Stimulated activated CD4-positive, alpha-beta T cell treated with anti-CD3 and anti-CD28 coated beads, Interleukin-2, amount 100 ng/mL, for 48 hours (primary cell): ENCODE data around the gene TMIE.

Source experiments
- DNase-seq, 2 donors: peaks; one replicate each; pipeline ENCODE4 v3.0.0-alpha.2; 2020

Gene TMIE

DNA sequence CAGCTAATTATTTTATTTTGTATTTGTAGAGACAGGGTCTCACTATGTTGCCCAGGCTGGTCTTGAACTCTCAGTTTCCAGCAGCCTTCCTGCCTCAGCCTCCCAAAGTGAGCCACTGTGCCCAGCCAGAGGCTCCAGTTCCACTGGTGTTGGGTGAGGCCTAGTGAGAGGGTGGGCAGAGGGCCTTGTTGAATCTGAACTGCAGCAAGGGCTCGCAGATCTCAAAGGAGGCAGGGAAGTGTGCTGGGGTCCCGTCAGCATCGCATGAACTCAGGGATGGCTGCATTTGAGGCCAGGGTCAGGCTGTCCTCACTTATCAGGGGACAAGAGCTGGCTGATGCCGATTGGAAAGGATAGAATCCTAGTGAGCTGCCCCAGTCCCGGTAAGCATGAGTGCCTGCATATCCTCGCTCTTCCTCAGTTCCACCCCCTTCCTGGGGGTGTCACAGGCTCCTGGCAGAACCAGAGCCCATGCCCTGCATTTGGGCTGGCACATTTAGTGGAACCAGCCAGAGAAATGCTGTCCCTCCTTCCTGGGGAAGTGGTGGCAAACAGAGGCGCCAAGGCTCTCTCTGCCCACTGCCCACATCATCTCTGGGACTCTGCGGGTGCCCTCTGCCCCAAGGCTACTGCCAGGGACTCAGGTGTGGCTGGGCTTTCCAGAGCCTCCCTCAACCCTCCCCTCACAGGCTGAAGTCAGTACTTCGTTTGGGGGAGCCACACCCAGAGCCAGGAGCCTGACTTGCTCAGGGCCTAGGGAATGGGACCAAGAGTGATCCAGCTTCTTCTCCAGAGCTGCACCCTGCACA lies 31.8 kb upstream of the TMIE start:
- no peak for DNase-seq

DNA sequence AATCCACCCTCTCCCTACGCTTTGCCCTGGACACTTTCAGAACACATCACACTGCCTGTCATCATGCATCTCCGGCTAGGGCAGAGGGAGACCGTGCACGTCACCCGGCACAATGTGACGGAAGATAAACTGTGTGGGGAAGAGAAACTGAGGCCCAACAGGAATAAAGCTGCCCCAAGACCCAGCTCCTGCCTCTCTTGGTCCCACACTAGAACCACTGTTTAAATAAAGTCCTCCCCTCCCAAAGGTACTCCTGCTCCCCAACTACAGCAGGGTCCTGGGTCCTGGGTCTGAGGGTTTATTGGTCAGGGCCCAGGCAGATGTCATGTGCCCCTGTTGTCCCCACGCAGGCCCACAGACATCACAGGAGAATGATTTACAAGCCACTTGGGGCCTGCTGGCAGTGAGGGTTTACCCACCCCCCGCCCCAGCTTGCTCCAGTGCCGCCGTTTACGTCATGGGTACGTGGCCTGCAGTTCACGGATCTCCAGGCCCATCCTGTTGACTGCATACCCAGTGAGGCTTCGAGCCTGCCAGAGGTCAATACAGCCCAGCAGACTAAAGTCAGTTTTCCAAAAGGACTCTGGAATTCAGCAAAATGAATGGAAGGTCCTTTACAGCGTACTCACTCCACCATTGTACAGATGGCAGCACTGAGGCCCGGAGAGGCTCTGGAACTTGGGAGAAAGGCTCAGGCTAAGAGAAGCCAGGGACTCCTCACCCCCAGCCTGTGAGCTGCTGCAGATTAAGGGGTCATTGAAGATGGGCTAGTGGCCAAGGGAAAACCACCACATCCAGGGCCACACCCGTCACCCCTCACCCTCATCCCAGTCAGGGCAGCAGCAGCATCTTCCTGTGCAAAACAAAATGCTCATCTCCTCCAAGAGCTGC lies 30.9 kb upstream of the TMIE start:
- DNase-seq: no peak

- no peak for DNase-seq
These were observed 30.2 kb upstream of the TMIE start for GRCh38 chr3:46670891-46671427.

DNA sequence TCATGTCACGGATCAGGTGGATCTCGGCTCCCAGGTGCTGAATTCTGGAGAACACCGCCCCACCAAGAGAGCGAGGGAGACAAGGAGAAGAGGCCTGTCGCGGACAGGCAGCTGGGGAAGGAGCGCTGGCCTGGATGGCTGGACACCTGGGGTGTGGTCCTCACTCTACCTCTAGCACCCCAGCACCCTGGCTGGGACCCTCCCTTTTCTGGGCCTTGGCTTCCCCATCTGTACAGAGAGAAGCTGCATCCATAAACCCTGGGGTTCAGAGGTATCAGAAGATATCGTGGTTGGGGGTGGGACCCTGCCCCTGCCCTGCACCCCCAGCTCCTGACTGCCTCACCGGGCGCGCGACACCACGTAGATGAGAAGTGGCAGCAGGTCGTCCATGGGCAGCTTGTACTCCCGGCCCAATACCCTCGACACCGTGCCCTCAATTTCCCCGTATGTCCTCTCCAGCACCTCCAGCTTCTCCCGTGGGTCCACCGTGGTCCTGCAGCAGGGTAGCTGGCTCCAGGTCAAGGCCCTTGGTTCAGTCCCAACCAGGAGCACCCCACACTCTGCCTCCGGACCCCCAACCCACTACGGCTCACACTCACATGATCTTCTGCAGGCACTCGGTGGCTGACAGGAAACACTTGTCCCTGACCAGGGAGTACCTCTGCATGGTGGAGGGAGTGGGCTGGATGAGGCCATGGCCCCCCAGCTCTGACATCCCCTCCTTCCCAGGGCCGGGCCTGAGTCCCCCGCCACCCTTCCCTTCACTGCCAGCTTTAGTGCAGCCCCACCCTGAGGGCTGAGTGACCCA lies 29.4 kb upstream of the TMIE start:
- no peak for DNase-seq

- no peak for DNase-seq
These were observed 28.9 kb upstream of the TMIE start for GRCh38 chr3:46672349-46672695.

- DNase-seq: no peak
These were observed 27.8 kb upstream of the TMIE start for GRCh38 chr3:46673151-46674030.

DNA sequence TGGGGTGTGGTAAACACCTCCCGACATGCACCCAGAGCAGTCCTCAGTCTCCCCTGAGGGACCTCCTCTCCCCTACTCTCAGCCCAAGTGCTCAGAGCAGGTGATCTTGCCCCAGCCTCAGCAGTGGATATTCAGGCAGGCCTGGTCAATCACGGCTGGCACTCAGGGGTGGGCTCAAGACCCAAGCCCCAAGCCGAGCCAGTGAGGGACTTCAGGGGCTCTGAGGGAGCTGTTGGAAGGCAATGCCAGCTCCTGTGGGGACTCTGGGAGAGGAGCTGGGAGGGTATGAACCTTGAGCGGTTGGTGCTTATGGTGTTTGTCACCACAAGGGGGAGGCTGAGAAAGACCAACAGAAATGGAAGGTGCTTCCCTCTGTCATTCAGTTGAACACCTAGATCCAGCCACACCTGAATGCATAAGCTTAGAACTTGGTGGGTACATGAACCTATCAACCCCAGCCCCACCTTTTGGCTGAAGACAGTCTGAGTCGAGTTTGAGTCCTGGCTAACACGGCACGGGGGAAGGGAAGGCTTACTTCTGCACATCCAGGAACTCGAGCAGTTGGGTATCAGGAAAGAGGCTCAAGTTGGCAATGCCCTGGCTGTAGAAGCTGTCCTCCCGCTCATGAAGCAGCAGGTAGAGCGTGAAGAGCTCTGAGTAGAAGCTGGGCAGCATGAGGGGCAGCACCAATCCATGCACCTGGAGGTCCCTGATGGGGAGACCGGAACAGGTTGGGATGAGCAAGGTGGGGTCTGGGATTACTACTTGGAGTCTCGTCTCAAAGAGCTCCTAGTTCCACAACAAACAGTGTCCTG lies 27.0 kb upstream of the TMIE start:
- no peak for DNase-seq

DNA sequence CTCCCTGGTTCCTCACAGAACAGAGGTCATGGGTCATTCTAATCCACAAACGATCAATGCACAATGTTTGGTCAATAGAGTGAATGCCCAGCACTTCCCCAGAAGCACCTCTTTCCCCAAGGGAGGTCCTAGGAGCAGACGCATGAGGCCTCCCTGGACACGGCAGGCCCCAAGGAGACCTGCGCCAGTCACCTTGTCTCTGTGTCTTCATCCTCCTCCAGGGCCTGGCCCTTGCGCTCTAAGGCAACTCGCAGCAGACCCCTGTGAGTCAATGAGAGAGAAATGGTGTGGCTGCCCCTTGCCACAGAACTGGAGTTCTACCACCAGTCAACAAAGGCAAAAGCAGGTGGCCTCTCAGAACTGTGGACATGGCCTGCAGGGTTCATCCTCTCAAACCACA lies 25.8 kb upstream of the TMIE start:
- DNase-seq: no peak

DNA sequence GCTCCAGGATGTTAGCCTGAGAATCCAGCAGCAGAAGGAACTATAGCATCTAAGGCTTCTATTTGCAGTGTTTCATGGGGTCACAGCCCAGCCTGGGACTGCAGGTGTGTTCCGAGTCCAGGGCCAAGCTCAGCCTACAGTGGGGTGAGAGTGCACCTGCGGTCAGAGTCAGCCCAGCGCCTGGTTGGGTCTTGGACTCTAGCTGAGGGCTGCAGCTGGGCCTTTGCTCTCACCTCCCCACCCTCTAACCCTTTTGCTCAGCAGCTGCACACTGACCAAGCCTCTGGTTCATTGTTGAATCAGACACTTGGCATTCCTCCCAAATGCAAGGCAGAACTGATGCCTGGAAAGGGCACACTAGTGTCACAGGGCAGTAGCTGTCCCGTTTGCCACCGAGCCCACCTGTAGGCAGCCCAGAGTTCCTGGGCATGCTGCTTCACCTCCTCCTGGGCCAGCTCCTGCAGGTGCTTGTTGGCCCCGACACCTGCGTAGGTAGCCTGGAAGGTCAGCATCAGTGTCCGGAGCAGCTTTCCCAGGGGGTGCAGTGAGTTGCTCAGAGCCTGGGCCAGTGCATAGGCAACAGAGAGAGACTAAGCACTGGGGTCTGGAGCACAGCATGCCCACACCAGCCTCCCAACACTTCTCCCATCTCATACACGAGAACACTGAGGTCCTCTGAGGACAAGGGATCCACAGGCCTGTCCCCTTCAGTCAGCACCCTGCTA lies 25.2 kb upstream of the TMIE start:
- DNase-seq: no peak

DNA sequence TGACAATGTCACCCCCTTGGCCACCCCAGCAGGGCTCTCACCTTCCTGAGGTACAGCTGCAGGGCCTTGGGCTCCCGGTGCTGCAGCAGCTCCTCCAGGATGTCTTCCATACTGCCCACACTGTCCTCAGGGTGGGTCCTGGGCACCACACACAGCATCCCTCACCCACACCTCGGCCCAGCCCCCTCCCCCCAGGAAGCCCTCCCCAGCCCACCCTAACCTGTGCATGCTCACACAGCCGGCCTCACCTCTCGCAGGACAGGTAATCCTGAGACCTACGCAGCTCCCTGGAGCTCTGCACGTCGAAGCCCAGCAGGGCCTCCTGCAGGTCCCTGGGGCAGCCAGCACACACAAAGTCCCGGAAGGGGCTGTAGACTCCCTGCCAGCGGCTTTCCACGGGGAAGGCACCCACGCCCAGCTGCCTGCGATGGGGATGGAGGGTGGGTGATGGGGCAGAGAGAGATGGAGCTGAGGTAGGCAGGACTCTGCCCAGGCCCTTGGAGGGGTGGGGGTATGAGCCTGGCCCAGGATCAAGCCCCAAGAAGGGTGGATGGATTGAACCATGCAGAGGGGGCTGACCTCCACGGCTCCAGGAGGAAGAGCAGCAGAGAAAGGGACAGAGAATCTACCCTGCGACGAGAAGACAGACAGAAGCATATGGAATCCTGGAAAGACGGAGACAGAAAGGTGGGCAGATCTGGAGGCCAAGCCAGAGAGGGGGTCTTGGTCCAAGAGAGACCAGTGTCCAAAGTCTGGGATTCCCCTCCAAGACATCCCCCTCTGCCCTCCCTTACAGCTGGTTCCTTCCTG lies 24.4 kb upstream of the TMIE start:
- DNase-seq: no peak

GRCh38 chr3:46677411-46677726 lies 23.8 kb upstream of the TMIE start:
- DNase-seq: no peak

DNA sequence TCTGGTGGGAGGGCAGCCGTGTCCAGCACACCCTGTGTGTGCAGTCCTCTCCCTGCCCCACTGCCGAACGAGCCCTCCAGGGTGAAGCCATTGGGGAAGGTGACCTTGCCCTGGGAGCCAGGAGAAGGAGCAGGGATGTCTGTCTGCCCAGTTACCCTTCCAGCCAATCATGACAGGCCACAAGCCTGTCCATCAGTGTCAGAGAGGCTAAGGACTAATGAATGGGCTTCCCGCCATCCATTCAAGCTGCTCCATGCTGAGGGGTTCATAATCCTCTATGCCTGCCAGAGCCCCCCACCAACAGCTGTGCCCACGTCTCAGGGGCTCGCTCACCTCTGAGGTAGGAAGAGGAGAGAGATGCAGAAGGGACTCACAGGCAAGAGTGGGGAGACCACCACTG lies 22.9 kb upstream of the TMIE start:
- no peak for DNase-seq

DNA sequence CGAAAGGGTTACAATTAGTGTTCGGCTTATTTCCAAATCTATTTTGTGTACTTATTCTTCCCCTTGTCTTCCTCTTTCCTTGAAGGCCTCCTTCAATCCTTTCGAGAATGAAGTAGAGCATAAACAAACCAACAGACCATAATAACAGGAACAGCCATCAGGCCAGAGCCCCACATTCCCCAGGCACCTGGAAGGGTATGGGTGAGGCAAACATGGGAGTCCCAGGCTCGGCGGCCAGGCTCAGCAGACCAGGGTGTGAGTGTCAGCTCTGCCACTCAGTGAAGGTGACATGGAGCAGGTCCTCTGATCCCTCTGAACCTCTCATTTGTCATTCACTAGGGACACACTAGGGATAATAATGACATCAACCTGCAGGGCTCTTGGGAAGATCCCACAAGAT lies 21.5 kb upstream of the TMIE start:
- no peak for DNase-seq

DNA sequence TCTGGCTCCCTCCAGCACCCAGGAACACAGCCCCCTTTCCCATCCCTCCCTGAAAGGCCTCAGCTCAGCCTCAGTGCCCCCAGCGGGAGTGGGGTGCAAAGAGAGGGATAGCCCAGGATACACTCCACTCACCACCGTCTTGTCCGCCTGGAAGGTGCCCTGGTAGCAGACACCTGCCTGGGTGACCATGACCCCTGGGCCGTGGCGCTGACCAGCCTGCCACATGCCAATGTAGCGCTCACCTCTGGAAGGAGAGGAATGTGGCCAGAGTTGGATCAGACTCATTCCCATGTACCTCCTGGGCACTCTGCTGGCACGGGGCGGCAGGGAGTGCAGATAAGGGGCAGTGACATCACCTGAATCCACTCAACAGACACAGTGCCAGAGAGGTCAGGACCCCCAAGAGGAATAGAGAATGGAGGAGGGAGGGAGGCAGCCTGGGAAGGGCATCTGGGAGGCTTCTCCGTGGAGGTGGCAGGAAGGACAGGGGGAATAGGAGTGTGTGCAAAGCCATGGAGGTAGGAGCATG lies 20.8 kb upstream of the TMIE start:
- no peak for DNase-seq

- DNase-seq: no peak
These were observed 19.8 kb upstream of the TMIE start for GRCh38 chr3:46681387-46681786.

GRCh38 chr3:46681856-46682540 lies 19.2 kb upstream of the TMIE start:
- DNase-seq: no peak

DNA sequence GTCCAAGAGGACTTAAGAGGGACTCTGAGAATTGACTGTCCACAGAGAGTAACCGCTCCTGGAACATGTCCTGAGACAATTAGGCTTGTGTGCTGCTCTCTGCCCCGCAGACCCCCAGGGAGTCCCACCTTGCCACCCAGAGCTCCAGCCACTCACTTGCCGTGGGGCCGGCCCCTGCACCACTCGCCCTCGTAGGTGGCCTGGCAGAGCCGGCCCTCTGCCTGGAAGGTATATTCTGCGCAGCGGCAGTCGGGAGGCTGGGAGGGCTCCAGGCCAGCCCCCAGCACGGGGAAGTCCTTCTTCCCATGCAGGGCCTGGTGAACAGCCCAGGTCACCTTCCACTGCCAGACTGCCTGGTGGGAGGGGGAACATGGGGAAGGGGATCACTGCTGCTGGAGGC lies 18.2 kb upstream of the TMIE start:
- no peak for DNase-seq

GRCh38 chr3:46684891-46685290 lies 16.3 kb upstream of the TMIE start:
- no peak for DNase-seq

DNA sequence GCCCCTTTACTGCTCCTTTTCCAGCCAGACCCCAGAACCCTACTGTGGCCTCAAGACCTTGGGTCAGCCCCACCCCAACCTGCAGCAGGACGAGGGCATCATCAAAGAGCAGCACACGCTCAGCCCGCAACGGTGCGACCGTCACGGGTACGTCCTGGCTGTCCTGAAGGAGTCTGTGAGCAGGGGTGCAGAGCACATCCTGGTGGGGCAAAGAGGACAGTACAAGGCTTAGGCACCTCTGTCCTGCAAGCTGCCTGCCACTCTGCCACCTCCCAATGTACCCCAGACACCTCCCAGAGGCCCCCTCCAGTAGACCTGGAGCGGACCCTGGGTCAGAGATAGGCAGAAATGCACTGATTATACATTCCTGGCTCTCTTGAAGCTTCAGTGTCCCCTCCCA lies 15.7 kb upstream of the TMIE start:
- DNase-seq: no peak
